ENCODE results near the gene KANSL3. TPM values are rescaled to one million over a fixed set of nuclear protein-coding genes. Genes with fewer than 3 reads are reported as not detected.
"Not testable (repeated sequence)": the region's sequence is repeated elsewhere in the genome, so short reads cannot be mapped to it uniquely, and the experiment has no call there.

KANSL3 gene
- polyA plus RNA-seq, 1 donor (not counting 4 experiments of a cell fraction or from before 2014, with no cell fraction given): 11.4 TPM

DNA sequence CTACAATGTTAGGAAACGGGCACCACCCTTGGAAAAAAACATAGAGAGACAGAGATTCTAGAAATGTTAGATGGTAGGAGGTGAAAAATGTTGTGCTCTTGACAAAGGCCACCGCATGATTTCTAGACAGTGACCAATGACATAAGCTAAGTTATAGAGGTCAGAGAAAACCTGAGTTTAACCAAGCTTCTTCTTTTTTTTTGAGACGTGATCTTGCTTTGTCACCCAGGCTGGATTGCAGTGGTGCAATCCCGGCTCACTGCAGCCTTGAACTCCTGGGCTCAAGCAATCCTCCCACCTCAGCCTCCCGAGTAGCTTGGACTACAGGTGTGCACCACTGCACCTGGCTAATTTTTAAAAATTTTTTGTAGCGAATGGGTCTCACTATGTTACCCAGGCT, 17.4 kb upstream of the KANSL3 start:
- DNase-seq (ENCODE audit: low read depth, low spot score) (no peak), FAIRE-seq (no peak)
- Histone ChIP-seq H3K27me3 (ENCODE audit: control insufficient read depth, extremely low read depth, insufficient read depth, low read length) (no peaks in the 10 kb centered on the region), H3K36me3 (ENCODE audit: control insufficient read depth in 2 of 2, extremely low read depth in 1 of 2, insufficient read depth in 2 of 2, low read length in 2 of 2) (no peaks in the 10 kb centered on the region), H3K4me1 (ENCODE audit: control insufficient read depth, extremely low read depth, insufficient read depth, low read length) (no peaks in the 10 kb centered on the region), H4K20me1 (ENCODE audit: control insufficient read depth, extremely low read depth, insufficient read depth, low read length) (no peaks in the 10 kb centered on the region), H3K9me1 (ENCODE audit: control insufficient read depth, extremely low read depth, insufficient read depth, low read length) (no peaks in the 10 kb centered on the region), H3K9me3 (ENCODE audit: control insufficient read depth, low read depth, low read length) (no peaks in the 10 kb centered on the region), H3K9ac (ENCODE audit: control insufficient read depth, extremely low read depth, insufficient read depth, low read length) (no peak overlapping the region), H3K4me2 (ENCODE audit: control insufficient read depth, extremely low read depth, insufficient read depth, low read depth, low read length) (no peak overlapping the region), H3K4me3 (ENCODE audit: control insufficient read depth in 2 of 3, extremely low read depth in 1 of 3, insufficient read depth in 2 of 3, low read depth in 1 of 3, low read length in 3 of 3) (no peak overlapping the region), H2AFZ (ENCODE audit: control insufficient read depth, low read length) (no peak overlapping the region), H3K27ac (ENCODE audit: control insufficient read depth, insufficient read depth, low read length) (no peak overlapping the region), H3K79me2 (ENCODE audit: control insufficient read depth, insufficient read depth, low read length) (no peaks in the 10 kb centered on the region)
- TF ChIP-seq EZH2 (IDR thresholded peaks at IDR 0.05; ENCODE audit: low read length): no peak
- TF ChIP-seq, protein P1, sequence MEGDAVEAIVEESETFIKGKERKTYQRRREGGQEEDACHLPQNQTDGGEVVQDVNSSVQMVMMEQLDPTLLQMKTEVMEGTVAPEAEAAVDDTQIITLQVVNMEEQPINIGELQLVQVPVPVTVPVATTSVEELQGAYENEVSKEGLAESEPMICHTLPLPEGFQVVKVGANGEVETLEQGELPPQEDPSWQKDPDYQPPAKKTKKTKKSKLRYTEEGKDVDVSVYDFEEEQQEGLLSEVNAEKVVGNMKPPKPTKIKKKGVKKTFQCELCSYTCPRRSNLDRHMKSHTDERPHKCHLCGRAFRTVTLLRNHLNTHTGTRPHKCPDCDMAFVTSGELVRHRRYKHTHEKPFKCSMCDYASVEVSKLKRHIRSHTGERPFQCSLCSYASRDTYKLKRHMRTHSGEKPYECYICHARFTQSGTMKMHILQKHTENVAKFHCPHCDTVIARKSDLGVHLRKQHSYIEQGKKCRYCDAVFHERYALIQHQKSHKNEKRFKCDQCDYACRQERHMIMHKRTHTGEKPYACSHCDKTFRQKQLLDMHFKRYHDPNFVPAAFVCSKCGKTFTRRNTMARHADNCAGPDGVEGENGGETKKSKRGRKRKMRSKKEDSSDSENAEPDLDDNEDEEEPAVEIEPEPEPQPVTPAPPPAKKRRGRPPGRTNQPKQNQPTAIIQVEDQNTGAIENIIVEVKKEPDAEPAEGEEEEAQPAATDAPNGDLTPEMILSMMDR (optimal IDR thresholded peaks at IDR 0.05 in 1 of 3, IDR thresholded peaks at IDR 0.05 in 1 of 3, conservative IDR thresholded peaks at IDR 0.05 in 1 of 3; ENCODE audit: extremely low read depth in 1 of 3, insufficient read depth in 2 of 3, low read length in 3 of 3): no peak
- dilution Hi-C loops (cut with MboI; ENCODE audit: extremely low pct_ligation_motif_present, low sequenced_read_pairs): no loop called here

DNA sequence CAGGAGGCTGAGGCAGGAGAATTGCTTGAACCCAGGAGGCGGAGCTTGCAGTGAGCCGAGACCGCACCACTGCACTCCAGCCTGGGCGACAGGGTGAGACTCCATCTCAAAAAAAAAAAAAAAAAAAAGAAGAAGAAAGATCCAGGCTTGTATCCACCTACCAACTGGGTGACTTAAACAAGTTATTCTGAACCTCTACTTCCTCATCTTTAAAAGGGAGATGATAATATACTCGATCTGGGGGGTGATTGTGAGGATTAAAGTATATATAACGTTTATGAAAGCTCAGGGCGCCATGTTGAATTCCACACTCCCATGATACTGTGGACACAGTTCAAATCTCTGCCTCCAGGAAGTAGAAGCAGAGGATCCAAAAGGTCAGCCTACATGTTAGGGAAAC, 16.7 kb upstream of the KANSL3 start:
- dilution Hi-C loops (cut with MboI; ENCODE audit: extremely low pct_ligation_motif_present, low sequenced_read_pairs); FAIRE-seq; H3K79me2 ChIP-seq (ENCODE audit: control insufficient read depth, insufficient read depth, low read length); H2AFZ ChIP-seq (ENCODE audit: control insufficient read depth, low read length); H3K27me3 ChIP-seq (ENCODE audit: control insufficient read depth, extremely low read depth, insufficient read depth, low read length); H3K36me3 ChIP-seq (ENCODE audit: control insufficient read depth in 2 of 2, extremely low read depth in 1 of 2, insufficient read depth in 2 of 2, low read length in 2 of 2); H3K27ac ChIP-seq (ENCODE audit: control insufficient read depth, insufficient read depth, low read length); H3K9me1 ChIP-seq (ENCODE audit: control insufficient read depth, extremely low read depth, insufficient read depth, low read length); H3K4me1 ChIP-seq (ENCODE audit: control insufficient read depth, extremely low read depth, insufficient read depth, low read length); DNase-seq (ENCODE audit: low read depth, low spot score); H4K20me1 ChIP-seq (ENCODE audit: control insufficient read depth, extremely low read depth, insufficient read depth, low read length); H3K4me2 ChIP-seq (ENCODE audit: control insufficient read depth, extremely low read depth, insufficient read depth, low read depth, low read length); H3K9me3 ChIP-seq (ENCODE audit: control insufficient read depth, low read depth, low read length); H3K9ac ChIP-seq (ENCODE audit: control insufficient read depth, extremely low read depth, insufficient read depth, low read length); H3K4me3 ChIP-seq (ENCODE audit: control insufficient read depth in 2 of 3, extremely low read depth in 1 of 3, insufficient read depth in 2 of 3, low read depth in 1 of 3, low read length in 3 of 3): not testable (repeated sequence)

DNA sequence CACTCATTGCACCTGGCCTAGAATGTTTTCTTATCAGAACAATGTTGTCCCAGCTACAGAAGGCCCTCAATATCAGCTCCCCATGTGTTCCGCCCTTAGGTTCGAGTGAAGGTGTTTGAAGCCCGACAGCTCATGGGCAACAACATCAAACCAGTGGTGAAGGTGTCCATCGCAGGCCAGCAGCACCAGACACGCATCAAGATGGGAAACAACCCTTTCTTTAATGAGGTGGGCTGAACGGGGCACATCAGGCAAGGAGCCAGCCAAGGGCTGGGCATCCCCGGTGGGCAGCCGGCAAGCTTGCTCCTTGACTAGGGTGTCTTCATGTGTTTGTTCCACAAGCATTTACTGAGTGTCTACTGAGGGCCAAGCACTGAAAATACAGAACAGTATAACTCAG, 13.7 kb upstream of the KANSL3 start:
- dilution Hi-C loops (cut with MboI; ENCODE audit: extremely low pct_ligation_motif_present, low sequenced_read_pairs): no loop called here
- DNase-seq (ENCODE audit: low read depth, low spot score): no peak

More for the DNA sequence above, 13.7 kb upstream of the KANSL3 start:
- Histone ChIP-seq H2AFZ (ENCODE audit: control insufficient read depth, low read length) (no peak overlapping the region), H3K9me1 (ENCODE audit: control insufficient read depth, extremely low read depth, insufficient read depth, low read length) (no peaks in the 10 kb centered on the region), H3K79me2 (ENCODE audit: control insufficient read depth, insufficient read depth, low read length) (no peaks in the 10 kb centered on the region), H3K4me1 (ENCODE audit: control insufficient read depth, extremely low read depth, insufficient read depth, low read length) (no peaks in the 10 kb centered on the region), H3K9me3 (ENCODE audit: control insufficient read depth, low read depth, low read length) (no peaks in the 10 kb centered on the region), H3K4me2 (ENCODE audit: control insufficient read depth, extremely low read depth, insufficient read depth, low read depth, low read length) (no peak overlapping the region), H3K27ac (ENCODE audit: control insufficient read depth, insufficient read depth, low read length) (no peak overlapping the region), H3K9ac (ENCODE audit: control insufficient read depth, extremely low read depth, insufficient read depth, low read length) (no peak overlapping the region), H3K36me3 (ENCODE audit: control insufficient read depth in 2 of 2, extremely low read depth in 1 of 2, insufficient read depth in 2 of 2, low read length in 2 of 2) (no peaks in the 10 kb centered on the region), H3K4me3 (ENCODE audit: control insufficient read depth in 2 of 3, extremely low read depth in 1 of 3, insufficient read depth in 2 of 3, low read depth in 1 of 3, low read length in 3 of 3) (no peak overlapping the region), H3K27me3 (ENCODE audit: control insufficient read depth, extremely low read depth, insufficient read depth, low read length) (no peaks in the 10 kb centered on the region), H4K20me1 (ENCODE audit: control insufficient read depth, extremely low read depth, insufficient read depth, low read length) (no peaks in the 10 kb centered on the region)
- FAIRE-seq: no peak
- no peak for TF ChIP-seq EZH2 (IDR thresholded peaks at IDR 0.05; ENCODE audit: low read length)
- TF ChIP-seq, protein P1 (optimal IDR thresholded peaks at IDR 0.05 in 1 of 3, IDR thresholded peaks at IDR 0.05 in 1 of 3, conservative IDR thresholded peaks at IDR 0.05 in 1 of 3; ENCODE audit: extremely low read depth in 1 of 3, insufficient read depth in 2 of 3, low read length in 3 of 3): no peak
